ENCODE measurements around the gene CNTF. TPM values are rescaled to one million over a fixed set of nuclear protein-coding genes. Genes with fewer than 3 reads are reported as not detected.
"Not testable (repeated sequence)": the region's sequence is repeated elsewhere in the genome, so short reads cannot be mapped to it uniquely, and the experiment has no call there.

Gene CNTF, protein sequence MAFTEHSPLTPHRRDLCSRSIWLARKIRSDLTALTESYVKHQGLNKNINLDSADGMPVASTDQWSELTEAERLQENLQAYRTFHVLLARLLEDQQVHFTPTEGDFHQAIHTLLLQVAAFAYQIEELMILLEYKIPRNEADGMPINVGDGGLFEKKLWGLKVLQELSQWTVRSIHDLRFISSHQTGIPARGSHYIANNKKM
- total RNA-seq: 1 to 10 TPM; 2.9 to 3.0 TPM
- under 1 TPM in 2 of 3 donors, not detected in 1; 0.15 to 0.28 TPM for polyA plus RNA-seq
- 1.8 to 4.4 (median 2.7) reads per million in 6 experiments for total RNA-seq

DNA sequence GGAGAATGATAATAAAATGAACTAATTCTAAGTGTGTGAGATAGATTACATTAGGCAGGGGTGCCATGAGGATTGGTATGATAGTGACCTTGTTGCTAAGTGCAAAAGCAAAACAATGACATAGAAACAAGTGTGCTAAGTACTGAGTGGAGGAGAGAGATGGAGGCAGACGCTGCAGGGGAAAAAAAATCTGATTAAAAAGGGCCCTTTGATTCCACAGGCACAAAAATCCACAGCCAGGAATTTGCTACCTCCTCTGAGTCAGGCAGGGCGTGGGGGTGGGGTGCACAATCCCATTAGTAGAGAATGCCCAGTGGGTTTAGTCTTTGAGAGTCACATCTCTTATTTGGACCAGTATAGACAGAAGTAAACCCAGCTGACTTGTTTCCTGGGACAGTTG, at the start of gene CNTF:
Gene CNTF (plus strand): TSS at position 322 of the 400 bp plus-strand sequence. CDS start 88 bp downstream, outside the sequence.
- POLR2A ChIA-PET: interaction anchor here (0.6 kb wide), 1 partner anchor 195 kb away, joined by 3 read pairs; no protein-coding TSS in a partner anchor
- Mint-ChIP-seq H3K9me3 (no peaks in the 10 kb centered on the region), H3K4me3 (no peak within 1 kb of the TSS), H3K36me3 (peaks cover 15 to 74% (median 34%) of the 10 kb centered on the region in 3 donors), H3K4me1 (peaks cover 11 to 26% (median 19%) of the 10 kb centered on the region in 4 donors), H3K27ac (peak within 1 kb of the TSS; percentile 28 to 87 (median 66)), H3K27me3 (no peaks in the 10 kb centered on the region)
- ATAC-seq (no peak), DNase-seq (no peak)

- H3K36me3 Mint-ChIP-seq: peaks cover 3 to 33% (median 25%) of the 10 kb centered on the region in 3 donors
- peak overlapping the region; percentile 97 to 100 (median 100) for H3K27ac Mint-ChIP-seq
Observed at GRCh38 chr11:58572906-58573305, 49.6 kb upstream of the CNTF start.

GRCh38 chr11:58573451-58574104, 48.9 kb upstream of the CNTF start:
- Mint-ChIP-seq H3K27ac (peak overlapping the region; percentile 97 to 100 (median 100)), H3K27me3 (no peaks in the 10 kb centered on the region), H3K9me3 (no peaks in the 10 kb centered on the region), H3K4me1 (peaks cover 24 to 76% (median 69%) of the 10 kb centered on the region in 4 donors), H3K4me3 (peak overlapping the region; percentile 92 to 99 (median 96)), H3K36me3 (peaks cover 0 to 26% (median 20%) of the 10 kb centered on the region in 3 donors)
- DNase-seq: peak in 8 of 10 donors; percentile 20 to 73 (median 44)
- ATAC-seq: peak; percentile 31 to 40
- POLR2A ChIA-PET: interaction anchor here (0.6 to 1.8 kb wide), 8 partner anchors 9 to 922 kb away, joined by 3 to 13 read pairs (median 4); no protein-coding TSS in a partner anchor

More at GRCh38 chr11:58572906-58573305, 49.6 kb upstream of the CNTF start:
- H3K27me3 Mint-ChIP-seq, ATAC-seq, H3K9me3 Mint-ChIP-seq, DNase-seq: not testable (repeated sequence)
- H3K4me3 Mint-ChIP-seq: peak overlapping the region; percentile 92 to 99 (median 96)
- H3K4me1 Mint-ChIP-seq: peaks cover 30 to 83% (median 74%) of the 10 kb centered on the region in 4 donors
- POLR2A ChIA-PET: interaction anchor here (0.6 to 1.8 kb wide), 8 partner anchors 9 to 921 kb away, joined by 3 to 13 read pairs (median 4); no protein-coding TSS in a partner anchor

- POLR2A ChIA-PET: interaction anchor here (1.2 to 3.8 kb wide), 5 partner anchors 11 to 834 kb away, joined by 3 to 36 read pairs (median 7); partner anchors contain the start of gene SELENOH
- H3K4me3 Mint-ChIP-seq: peak overlapping the region; percentile 92 to 99 (median 96)
- H3K9me3 Mint-ChIP-seq: no peaks in the 10 kb centered on the region
- ATAC-seq (no peak), DNase-seq (no peak)
- peak overlapping the region; percentile 97 to 100 (median 100) for H3K27ac Mint-ChIP-seq
- H3K27me3 Mint-ChIP-seq: peaks cover 0 to 2% (median 0%) of the 10 kb centered on the region in 5 donors
- peaks cover 20 to 70% (median 63%) of the 10 kb centered on the region in 4 donors for H3K4me1 Mint-ChIP-seq
- peaks cover 0 to 13% (median 13%) of the 10 kb centered on the region in 3 donors for H3K36me3 Mint-ChIP-seq
Observed at GRCh38 chr11:58574881-58575280, 47.6 kb upstream of the CNTF start.

DNA sequence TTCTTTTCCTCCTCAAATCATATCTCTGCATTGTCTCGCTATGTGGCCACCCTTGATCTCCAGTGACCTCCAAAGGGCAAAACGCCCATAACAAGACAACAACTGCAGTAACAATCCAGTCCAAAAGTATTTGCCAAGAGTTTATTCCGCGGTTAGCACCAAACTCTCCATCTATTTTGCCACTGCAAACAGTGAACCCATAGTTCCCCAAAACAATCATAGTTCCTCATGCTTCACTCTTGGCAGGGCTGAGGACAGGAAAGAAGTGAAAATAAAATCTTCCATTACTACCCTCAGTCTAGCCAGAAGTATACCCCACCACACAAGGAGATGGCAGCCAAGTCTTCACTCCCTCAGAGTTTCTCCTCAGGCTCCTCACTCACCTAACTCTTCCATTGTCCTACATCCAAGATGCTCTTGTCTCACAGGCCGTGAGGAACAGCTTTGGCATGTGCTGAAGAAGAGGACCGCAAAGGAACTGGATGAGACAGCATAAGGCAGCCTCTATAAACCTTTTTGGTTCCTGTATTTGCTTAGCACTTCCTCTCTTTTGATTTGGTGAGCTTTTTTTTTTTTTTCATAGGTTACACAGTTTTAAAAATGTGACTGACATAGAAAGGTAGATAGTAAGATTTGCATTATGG, 47.0 kb upstream of the CNTF start, which contains the start of gene LPXN:
Gene LPXN (minus strand): TSS at position 480 of the 644 bp plus-strand sequence. CDS start 84 bp downstream, at position 396.
- H3K9me3 Mint-ChIP-seq: no peaks in the 10 kb centered on the region
- peak within 1 kb of the TSS; percentile 97 to 100 (median 100) for H3K27ac Mint-ChIP-seq
- H3K4me1 Mint-ChIP-seq: peaks cover 22 to 73% (median 63%) of the 10 kb centered on the region in 4 donors
- H3K27me3 Mint-ChIP-seq: peaks cover 0 to 2% (median 0%) of the 10 kb centered on the region in 5 donors
- peak within 1 kb of the TSS; percentile 92 to 99 (median 98) for H3K4me3 Mint-ChIP-seq
- POLR2A ChIA-PET: interaction anchor here (0.6 to 5.4 kb wide), 17 partner anchors 7 to 1094 kb away, joined by 3 to 82 read pairs (median 5); partner anchors contain the start of gene SELENOH
- peaks cover 0 to 9% (median 7%) of the 10 kb centered on the region in 3 donors for H3K36me3 Mint-ChIP-seq
- DNase-seq: peak in 9 of 10 donors; percentile 45 to 76 (median 57)
- peak in 1 of 2 donors; percentile 4 for ATAC-seq

GRCh38 chr11:58576887-58577471, 45.5 kb upstream of the CNTF start:
- ATAC-seq (no peak), DNase-seq (no peak)
- Mint-ChIP-seq H3K27me3 (peaks cover 0 to 2% (median 0%) of the 10 kb centered on the region in 5 donors), H3K36me3 (peaks cover 0 to 9% (median 6%) of the 10 kb centered on the region in 3 donors), H3K9me3 (no peaks in the 10 kb centered on the region), H3K27ac (peak overlapping the region; percentile 99 to 100 (median 100)), H3K4me3 (peak overlapping the region; percentile 92 to 99 (median 98)), H3K4me1 (peaks cover 26 to 74% (median 64%) of the 10 kb centered on the region in 4 donors)
- POLR2A ChIA-PET: interaction anchor here (0.9 to 5.4 kb wide), 17 partner anchors 9 to 983 kb away, joined by 3 to 82 read pairs (median 4); partner anchors contain the start of genes SELENOH and YPEL4

GRCh38 chr11:58577555-58578135, 44.8 kb upstream of the CNTF start:
- peak overlapping the region; percentile 92 to 99 (median 98) for H3K4me3 Mint-ChIP-seq
- POLR2A ChIA-PET: interaction anchor here (0.9 to 5.4 kb wide), 20 partner anchors 9 to 983 kb away, joined by 3 to 82 read pairs (median 4); partner anchors contain the start of genes SELENOH and YPEL4
- peaks cover 27 to 77% (median 66%) of the 10 kb centered on the region in 4 donors for H3K4me1 Mint-ChIP-seq
- peaks cover 0 to 2% (median 0%) of the 10 kb centered on the region in 5 donors for H3K27me3 Mint-ChIP-seq
- ATAC-seq: peak; percentile 41 to 58
- peaks cover 0 to 9% (median 9%) of the 10 kb centered on the region in 3 donors for H3K36me3 Mint-ChIP-seq
- peak overlapping the region; percentile 99 to 100 (median 100) for H3K27ac Mint-ChIP-seq
- peak in 8 of 10 donors; percentile 53 to 92 (median 76) for DNase-seq
- no peaks in the 10 kb centered on the region for H3K9me3 Mint-ChIP-seq

DNA sequence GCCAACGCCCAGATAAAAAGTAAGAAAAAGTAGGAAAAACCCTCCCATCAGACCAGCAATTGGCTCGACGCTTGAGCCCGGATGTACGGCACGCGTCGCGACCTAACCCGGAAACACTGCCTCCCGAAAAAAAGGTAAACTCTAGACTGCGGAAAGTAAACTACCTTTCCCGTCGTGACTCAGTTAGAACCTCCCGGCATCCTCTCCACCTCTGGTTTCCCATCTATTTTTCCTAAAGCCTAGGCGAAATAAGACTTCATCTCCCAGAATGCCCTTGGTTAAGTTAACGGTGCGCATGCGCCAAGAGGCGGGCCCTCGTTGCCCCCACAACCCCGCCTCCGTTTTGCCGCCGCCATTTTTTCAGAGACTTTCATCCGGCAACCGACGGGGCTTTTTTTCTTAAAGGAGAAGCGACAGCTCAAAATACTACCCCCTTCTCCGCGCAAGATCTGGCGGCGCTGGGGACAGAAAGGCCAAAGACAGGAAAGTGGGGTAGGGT, 44.3 kb upstream of the CNTF start:
- Mint-ChIP-seq H3K27ac (peak overlapping the region; percentile 99 to 100 (median 100)), H3K9me3 (no peaks in the 10 kb centered on the region), H3K4me1 (peaks cover 28 to 79% (median 71%) of the 10 kb centered on the region in 4 donors), H3K4me3 (peak overlapping the region; percentile 92 to 99 (median 98)), H3K36me3 (peaks cover 0 to 9% (median 9%) of the 10 kb centered on the region in 3 donors), H3K27me3 (peaks cover 0 to 2% (median 0%) of the 10 kb centered on the region in 5 donors)
- no peak for ATAC-seq
- POLR2A ChIA-PET: interaction anchor here (1.1 to 5.4 kb wide), 15 partner anchors 10 to 926 kb away, joined by 3 to 82 read pairs (median 5); partner anchors contain the start of gene SELENOH
- DNase-seq: peak; percentile 84 to 99 (median 92)

GRCh38 chr11:58578635-58579191, 43.8 kb upstream of the CNTF start, which contains the start of gene ZFP91:
Gene ZFP91 (plus strand): TSS chr11:58579063. CDS start chr11:58579282, 219 bp downstream.
- H3K4me3 Mint-ChIP-seq: peak within 1 kb of the TSS; percentile 92 to 100 (median 98)
- DNase-seq (peak; percentile 92 to 99 (median 96)), ATAC-seq (peak; percentile 50 to 58)
- POLR2A ChIA-PET: interaction anchor here (0.8 to 5.4 kb wide), 15 partner anchors 10 to 912 kb away, joined by 3 to 82 read pairs (median 5); partner anchors contain the start of gene SELENOH
- H3K36me3 Mint-ChIP-seq: peaks cover 0 to 9% (median 7%) of the 10 kb centered on the region in 3 donors
- peaks cover 28 to 79% (median 69%) of the 10 kb centered on the region in 4 donors for H3K4me1 Mint-ChIP-seq
- H3K9me3 Mint-ChIP-seq: no peaks in the 10 kb centered on the region
- H3K27ac Mint-ChIP-seq: peak within 1 kb of the TSS; percentile 99 to 100 (median 100)
- peaks cover 0 to 2% (median 0%) of the 10 kb centered on the region in 5 donors for H3K27me3 Mint-ChIP-seq
